CD4-positive, alpha-beta T cell (primary cell): ENCODE measurements around the gene GALNT18. TPM values are rescaled to one million over a fixed set of nuclear protein-coding genes. Genes with fewer than 3 reads are reported as not detected.

Experiments used
- ATAC-seq: fragments of 200-7000 bp; cut with Tn5 transposase; one replicate; pipeline ENCODE4 v1.10.0; 2022; ENCODE audit warnings: mild to moderate bottlenecking; ENCODE audit not compliant: poor library complexity
- CTCF ChIA-PET: fragments of 350-600 bp; sonication (Branson Sonifier 250); formaldehyde crosslinking; loops from one replicate; lab custom pipeline; 2021; ENCODE audit warnings: antibody characterized with exemption, inconsistent platforms; lab: Charles Lee
- POLR2A ChIA-PET: fragments of 350-600 bp; sonication (Branson Sonifier 250); formaldehyde crosslinking; loops from one replicate; lab custom pipeline; 2021; ENCODE audit warnings: antibody characterized with exemption, inconsistent platforms; lab: Charles Lee
- DNase-seq, 14 experiments: peaks; one replicate each; pipeline ENCODE4 v3.0.0-alpha.2; 2013 to 2020; ENCODE audit warnings: mixed read lengths in 2 of 14
- H3K27ac ChIP-seq, 2 donors: one replicate each; pipeline versions ENCODE4 v1.5.1 to v1.7.0; 2013; ENCODE audit warnings: low read length in 2 of 2, low read depth in 1 of 2, mild to moderate bottlenecking in 1 of 2
- H3K27me3 ChIP-seq, 2 experiments: 1 replicate in 1 of 2; 2 replicates in 1 of 2; pipeline versions ENCODE4 v1.6.1 to v1.7.0; 2013; ENCODE audit warnings: low read length in 2 of 2, control low read depth in 1 of 2, mild to moderate bottlenecking in 1 of 2, moderate library complexity in 1 of 2; ENCODE audit not compliant: insufficient read depth in 2 of 2, control insufficient read depth in 1 of 2
- H3K36me3 ChIP-seq: one replicate; pipeline ENCODE4 v1.6.1; 2013; ENCODE audit warnings: low read length, control low read depth; ENCODE audit not compliant: insufficient read depth
- H3K4me1 ChIP-seq: one replicate; pipeline ENCODE4 v1.6.1; 2013; ENCODE audit warnings: low read length, control low read depth; ENCODE audit not compliant: insufficient read depth
- H3K4me3 ChIP-seq: one replicate; pipeline ENCODE4 v1.5.1; 2013; ENCODE audit warnings: mild to moderate bottlenecking, low read length, moderate library complexity
- H3K9me3 ChIP-seq, 2 experiments: 1 replicate in 1 of 2; 2 replicates in 1 of 2; pipeline versions ENCODE4 v1.6.1 to v1.7.0; 2013; ENCODE audit warnings: low read length in 2 of 2, mild to moderate bottlenecking in 2 of 2, control low read depth in 1 of 2, moderate library complexity in 1 of 2; ENCODE audit not compliant: control insufficient read depth in 1 of 2, insufficient read depth in 1 of 2
- H3K27ac Mint-ChIP-seq: one replicate; pipeline ENCODE4 v1.8.0; 2020; ENCODE audit warnings: mixed read lengths
- H3K27me3 Mint-ChIP-seq: one replicate; pipeline ENCODE4 v1.8.0; 2021; ENCODE audit warnings: mixed read lengths
- H3K36me3 Mint-ChIP-seq: one replicate; pipeline ENCODE4 v1.8.0; 2021; ENCODE audit warnings: low read depth, mixed read lengths
- H3K4me1 Mint-ChIP-seq: one replicate; pipeline ENCODE4 v1.8.0; 2021; ENCODE audit warnings: low read depth, mixed read lengths
- H3K4me3 Mint-ChIP-seq: one replicate; pipeline ENCODE4 v1.8.0; 2020; ENCODE audit warnings: mild to moderate bottlenecking, mixed read lengths
- H3K9me3 Mint-ChIP-seq: one replicate; pipeline ENCODE4 v1.8.0; 2020; ENCODE audit warnings: mixed read lengths
- CTCF ChIP-seq: fragments of 200-600 bp; IDR thresholded peaks from one replicate; pipeline ENCODE4 v1.8.0; 2022; ENCODE audit warnings: antibody characterized with exemption, mild to moderate bottlenecking
- intact Hi-C, 2 experiments: fragments of 100-400 bp; cut with DNase I in 1 of 2; cut with micrococcal nuclease in 1 of 2; formaldehyde crosslinking; loops; one replicate each; pipeline versions ENCODE4 v1.15.1 to v1.9.0; 2023 to 2025; cut with DNase I, micrococcal nuclease
- total RNA-seq, 174 experiments: library from RNA in 2 of 174; stranded (reverse) in 2 of 174; gene quantifications; one replicate each; pipeline ENCODE4 v1.2.3 and lab custom pipeline; 2021 to 2026

GALNT18 gene
- total RNA-seq, 2 experiments from 2014 or later: 0.08 TPM; not detected in 1

GRCh38 chr11:11444027-11444803, 177.6 kb downstream of the GALNT18 start:
- peaks cover 0 to under 1% of the 10 kb centered on the region in 2 experiments for H3K27me3 ChIP-seq
- DNase-seq (no peak), ATAC-seq (no peak)
- no peaks in the 10 kb centered on the region for H3K36me3 ChIP-seq
- POLR2A ChIA-PET: no interaction called here
- CTCF ChIA-PET: no interaction called here
- H3K9me3 Mint-ChIP-seq: no peaks in the 10 kb centered on the region
- no peaks in the 10 kb centered on the region for H3K27me3 Mint-ChIP-seq
- H3K4me3 Mint-ChIP-seq: no peak overlapping the region
- no peaks in the 10 kb centered on the region for H3K4me1 ChIP-seq
- H3K9me3 ChIP-seq: no peaks in the 10 kb centered on the region
- intact Hi-C loops: no loop called here
- no peak overlapping the region for H3K27ac Mint-ChIP-seq
- no peaks in the 10 kb centered on the region for H3K4me1 Mint-ChIP-seq
- H3K27ac ChIP-seq: no peak overlapping the region
- H3K36me3 Mint-ChIP-seq: no peaks in the 10 kb centered on the region
- no peak overlapping the region for H3K4me3 ChIP-seq
- TF ChIP-seq CTCF: no peak

- Mint-ChIP-seq H3K4me1 (no peaks in the 10 kb centered on the region), H3K27ac (no peak overlapping the region), H3K4me3 (no peak overlapping the region), H3K27me3 (no peaks in the 10 kb centered on the region), H3K9me3 (no peaks in the 10 kb centered on the region), H3K36me3 (no peaks in the 10 kb centered on the region)
- TF ChIP-seq CTCF: no peak
- ATAC-seq (no peak), DNase-seq (no peak)
- H3K9me3 ChIP-seq: no peaks in the 10 kb centered on the region
- no peaks in the 10 kb centered on the region for H3K36me3 ChIP-seq
- intact Hi-C loops: no loop called here
- POLR2A ChIA-PET: no interaction called here
- no peaks in the 10 kb centered on the region for H3K27me3 ChIP-seq
- no peaks in the 10 kb centered on the region for H3K4me1 ChIP-seq
- H3K27ac ChIP-seq: no peak overlapping the region
- no peak overlapping the region for H3K4me3 ChIP-seq
- CTCF ChIA-PET: no interaction called here
Observed at GRCh38 chr11:11442791-11443190, 179.0 kb downstream of the GALNT18 start.

DNA sequence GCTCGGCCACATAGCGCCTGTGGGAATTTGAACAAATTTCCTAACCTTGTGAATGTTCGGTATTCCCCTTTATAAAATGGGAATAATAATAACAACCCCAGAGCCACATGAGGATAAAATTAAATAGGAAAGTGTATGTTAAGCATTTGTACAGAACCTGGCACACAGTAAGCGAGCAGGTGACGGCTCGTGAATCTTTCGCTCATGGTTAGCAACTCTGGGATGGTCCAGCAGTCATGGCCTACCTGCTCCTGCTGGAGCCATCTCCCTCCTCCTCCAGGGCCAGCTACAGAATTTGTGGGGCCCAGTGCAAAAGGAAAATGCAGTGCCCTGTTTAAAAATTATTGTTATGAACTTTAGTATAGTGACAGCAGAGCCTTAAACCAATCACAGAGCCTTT, 180.3 kb downstream of the GALNT18 start:
- ChIA-PET POLR2A (no interaction called here), CTCF (no interaction called here)
- Mint-ChIP-seq H3K27me3 (no peaks in the 10 kb centered on the region), H3K27ac (no peak overlapping the region), H3K9me3 (no peaks in the 10 kb centered on the region), H3K4me3 (no peak overlapping the region), H3K4me1 (no peaks in the 10 kb centered on the region), H3K36me3 (no peaks in the 10 kb centered on the region)
- DNase-seq (no peak), ATAC-seq (no peak)
- Histone ChIP-seq H3K27me3 (no peaks in the 10 kb centered on the region), H3K27ac (no peak overlapping the region), H3K4me1 (no peaks in the 10 kb centered on the region), H3K9me3 (no peaks in the 10 kb centered on the region), H3K4me3 (no peak overlapping the region), H3K36me3 (no peaks in the 10 kb centered on the region)
- intact Hi-C loops: no loop called here
- no peak for TF ChIP-seq CTCF
